ENCODE data around the gene SELENON.

Gene SELENON

DNA sequence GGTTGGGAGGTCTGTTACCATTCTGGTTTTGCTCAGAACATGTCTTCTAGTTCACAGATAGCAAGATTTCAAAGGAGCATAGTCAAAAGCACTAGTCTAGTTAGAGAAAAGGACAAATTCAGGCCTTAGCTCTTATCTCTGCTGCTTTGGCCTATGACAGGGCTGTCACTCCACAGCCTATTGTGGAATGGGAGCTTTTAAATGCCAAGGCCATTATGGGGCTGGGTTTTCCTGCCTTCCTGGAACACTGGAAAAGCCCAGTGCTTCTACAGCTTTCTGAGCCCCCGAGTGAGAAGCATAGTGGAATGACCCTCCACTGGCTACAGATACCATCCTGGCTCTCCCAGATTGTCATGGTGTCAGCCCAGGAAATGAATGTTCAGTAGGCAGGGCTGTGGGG lies 29.1 kb downstream of the SELENON start:
- TF ChIP-seq, protein P1, sequence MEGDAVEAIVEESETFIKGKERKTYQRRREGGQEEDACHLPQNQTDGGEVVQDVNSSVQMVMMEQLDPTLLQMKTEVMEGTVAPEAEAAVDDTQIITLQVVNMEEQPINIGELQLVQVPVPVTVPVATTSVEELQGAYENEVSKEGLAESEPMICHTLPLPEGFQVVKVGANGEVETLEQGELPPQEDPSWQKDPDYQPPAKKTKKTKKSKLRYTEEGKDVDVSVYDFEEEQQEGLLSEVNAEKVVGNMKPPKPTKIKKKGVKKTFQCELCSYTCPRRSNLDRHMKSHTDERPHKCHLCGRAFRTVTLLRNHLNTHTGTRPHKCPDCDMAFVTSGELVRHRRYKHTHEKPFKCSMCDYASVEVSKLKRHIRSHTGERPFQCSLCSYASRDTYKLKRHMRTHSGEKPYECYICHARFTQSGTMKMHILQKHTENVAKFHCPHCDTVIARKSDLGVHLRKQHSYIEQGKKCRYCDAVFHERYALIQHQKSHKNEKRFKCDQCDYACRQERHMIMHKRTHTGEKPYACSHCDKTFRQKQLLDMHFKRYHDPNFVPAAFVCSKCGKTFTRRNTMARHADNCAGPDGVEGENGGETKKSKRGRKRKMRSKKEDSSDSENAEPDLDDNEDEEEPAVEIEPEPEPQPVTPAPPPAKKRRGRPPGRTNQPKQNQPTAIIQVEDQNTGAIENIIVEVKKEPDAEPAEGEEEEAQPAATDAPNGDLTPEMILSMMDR (IDR thresholded peaks at IDR 0.05; ENCODE audit: insufficient read depth, low read length, poor library complexity, severe bottlenecking) = no peak
- no peaks in the 10 kb centered on the region for H3K27me3 ChIP-seq (replicated peaks; ENCODE audit: control insufficient read depth, insufficient read depth, low read length)
- DNase-seq (ENCODE audit: extremely low read depth, insufficient read length) = no peak
- peaks cover 25% of the 10 kb centered on the region for H3K36me3 ChIP-seq (ENCODE audit: control insufficient read depth, insufficient read depth, low read length)
- no peak overlapping the region for H3K4me3 ChIP-seq (replicated peaks; ENCODE audit: low read depth, low read length)

DNA sequence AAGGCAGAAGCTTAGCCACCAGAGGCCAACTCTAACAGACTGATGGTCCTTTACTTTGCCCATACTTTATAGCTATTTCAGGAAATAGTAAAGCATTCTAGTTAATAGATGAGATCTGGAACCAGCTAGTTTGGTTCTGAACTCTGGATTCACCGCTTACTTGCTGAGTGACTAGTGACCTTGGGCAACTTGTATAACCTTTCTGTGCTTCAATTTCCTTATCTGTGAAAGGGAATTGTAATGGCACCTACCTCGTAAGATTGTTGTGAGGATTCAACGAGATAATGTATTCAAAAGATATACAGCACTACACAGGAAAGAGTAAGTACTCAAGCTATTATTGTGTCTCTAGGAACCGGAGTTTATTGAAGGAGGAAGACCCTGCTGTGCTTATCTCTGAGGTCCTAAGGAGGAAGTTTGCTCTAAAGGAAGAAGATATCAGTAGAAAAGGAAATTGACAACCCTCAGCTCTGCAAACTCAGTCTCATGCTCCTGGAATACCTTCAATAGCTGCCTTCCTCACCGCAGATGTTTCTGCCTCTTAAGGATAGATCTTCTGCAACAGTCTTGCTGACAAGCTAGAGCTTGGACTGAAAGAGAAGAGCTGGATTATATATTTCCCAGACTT lies 31.7 kb downstream of the SELENON start:
- Histone ChIP-seq H3K36me3 (ENCODE audit: control insufficient read depth, insufficient read depth, low read length) (peaks cover 26% of the 10 kb centered on the region), H3K4me3 (replicated peaks; ENCODE audit: low read depth, low read length) (no peak overlapping the region), H3K27me3 (replicated peaks; ENCODE audit: control insufficient read depth, insufficient read depth, low read length) (no peaks in the 10 kb centered on the region)
- no peak for DNase-seq (ENCODE audit: extremely low read depth, insufficient read length)
- TF ChIP-seq, protein P1 (IDR thresholded peaks at IDR 0.05; ENCODE audit: insufficient read depth, low read length, poor library complexity, severe bottlenecking) = no peak

DNA sequence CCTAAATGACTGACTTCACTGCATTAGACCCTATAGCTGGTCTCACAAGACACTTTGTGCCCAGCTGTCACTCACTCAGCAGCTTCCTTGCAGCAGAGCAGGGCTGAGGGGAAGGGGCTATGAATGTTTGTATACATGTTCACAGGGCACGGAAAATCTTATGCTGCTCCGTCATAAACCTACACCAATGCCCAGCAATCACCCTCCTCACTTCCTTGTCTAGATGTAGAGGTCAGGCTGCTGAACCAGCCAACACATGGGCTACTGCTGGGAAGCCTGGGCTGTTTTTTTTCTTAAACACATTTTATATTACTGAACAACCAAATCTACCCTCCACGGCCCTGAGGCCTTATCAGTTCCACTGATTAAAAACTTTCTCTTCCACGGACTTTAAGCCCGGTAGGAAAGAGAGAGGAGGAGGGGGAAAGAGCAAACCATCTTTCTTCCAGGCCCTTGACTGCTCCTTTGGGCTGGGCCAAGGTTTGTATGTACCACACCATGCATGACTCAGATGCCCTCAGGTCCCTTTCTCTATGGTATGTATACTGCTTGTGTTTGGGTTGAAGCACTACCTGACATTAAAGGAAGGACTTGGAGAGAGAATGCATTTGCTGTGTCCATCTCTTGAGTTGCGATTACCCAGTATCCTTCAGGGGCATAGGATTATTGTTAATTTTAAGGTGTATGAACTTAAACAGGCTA lies 32.5 kb downstream of the SELENON start:
- Histone ChIP-seq H3K4me3 (replicated peaks; ENCODE audit: low read depth, low read length) (no peak overlapping the region), H3K36me3 (ENCODE audit: control insufficient read depth, insufficient read depth, low read length) (peaks cover 26% of the 10 kb centered on the region), H3K27me3 (replicated peaks; ENCODE audit: control insufficient read depth, insufficient read depth, low read length) (no peaks in the 10 kb centered on the region)
- no peak for DNase-seq (ENCODE audit: extremely low read depth, insufficient read length)
- TF ChIP-seq, protein P1 (IDR thresholded peaks at IDR 0.05; ENCODE audit: insufficient read depth, low read length, poor library complexity, severe bottlenecking) = no peak

DNA sequence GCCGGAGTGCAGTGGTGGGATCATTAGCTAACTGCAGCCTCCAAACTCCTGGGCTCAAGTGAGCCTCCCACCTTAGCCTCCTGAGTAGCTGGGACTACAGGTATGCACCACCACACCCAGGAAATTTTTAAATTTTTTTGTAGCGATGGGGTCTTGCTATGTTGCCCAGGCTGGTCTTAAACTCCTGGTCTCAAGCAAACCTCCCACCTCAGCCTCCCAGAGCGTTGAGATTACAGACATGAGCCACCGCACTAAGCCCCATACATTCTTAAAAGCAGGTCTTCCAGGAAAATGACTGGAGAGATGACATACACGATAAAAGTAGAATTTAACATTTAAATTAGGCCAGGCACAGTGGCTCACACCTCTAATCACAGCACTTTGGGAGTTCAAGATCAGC lies 33.2 kb downstream of the SELENON start:
- DNase-seq (ENCODE audit: extremely low read depth, insufficient read length) = no peak
- H3K27me3 ChIP-seq (replicated peaks; ENCODE audit: control insufficient read depth, insufficient read depth, low read length) = no peaks in the 10 kb centered on the region
- H3K4me3 ChIP-seq (replicated peaks; ENCODE audit: low read depth, low read length) = no peak overlapping the region
- TF ChIP-seq, protein P1 (IDR thresholded peaks at IDR 0.05; ENCODE audit: insufficient read depth, low read length, poor library complexity, severe bottlenecking) = no peak
- H3K36me3 ChIP-seq (ENCODE audit: control insufficient read depth, insufficient read depth, low read length) = peaks cover 26% of the 10 kb centered on the region

DNA sequence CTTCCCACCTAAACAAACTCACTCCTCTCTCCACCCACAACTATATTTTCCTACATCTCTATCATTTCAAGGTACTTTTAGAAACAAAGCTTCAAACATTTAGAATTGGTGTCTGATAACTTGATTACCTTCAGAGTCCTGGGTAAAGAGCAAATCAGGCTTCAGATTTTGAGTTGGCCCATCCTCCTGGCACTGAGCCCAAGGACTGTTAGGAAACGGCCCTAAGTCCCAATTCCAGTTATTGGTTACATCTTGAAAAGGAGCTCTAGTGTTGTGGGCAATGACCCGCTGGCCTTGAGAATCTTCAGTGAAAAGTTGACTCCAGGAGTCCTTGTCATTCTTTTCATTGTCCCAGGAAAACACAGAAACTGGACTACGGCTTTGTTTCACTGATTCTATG lies 34.9 kb downstream of the SELENON start:
- no peak for DNase-seq (ENCODE audit: extremely low read depth, insufficient read length)
- Histone ChIP-seq H3K4me3 (replicated peaks; ENCODE audit: low read depth, low read length) (no peak overlapping the region), H3K36me3 (ENCODE audit: control insufficient read depth, insufficient read depth, low read length) (peaks cover 18% of the 10 kb centered on the region), H3K27me3 (replicated peaks; ENCODE audit: control insufficient read depth, insufficient read depth, low read length) (no peaks in the 10 kb centered on the region)
- TF ChIP-seq, protein P1 (IDR thresholded peaks at IDR 0.05; ENCODE audit: insufficient read depth, low read length, poor library complexity, severe bottlenecking) = no peak

All from GM06990 (cell line).